Activated CD4-positive, alpha-beta memory T cell treated with anti-CD3 and anti-CD28 coated beads for 36 hours (primary cell): Measurements from ENCODE around the gene GPR176. TPM values are rescaled to one million over a fixed set of nuclear protein-coding genes. Genes with fewer than 3 reads are reported as not detected.

Experiments
- CTCF ChIA-PET: fragments of 350-600 bp; sonication (Branson Sonifier 250); formaldehyde crosslinking; loops from one replicate; lab custom pipeline; 2021; ENCODE audit warnings: antibody characterized with exemption, inconsistent platforms; lab: Charles Lee
- POLR2A ChIA-PET: fragments of 350-600 bp; sonication (Branson Sonifier 250); formaldehyde crosslinking; loops from one replicate; lab custom pipeline; 2021; ENCODE audit warnings: antibody characterized with exemption; lab: Charles Lee
- DNase-seq: peaks from one replicate; pipeline ENCODE4 v3.0.0-alpha.2; 2020
- H3K27ac Mint-ChIP-seq: one replicate; pipeline ENCODE4 v1.8.0; 2021; ENCODE audit warnings: mixed read lengths
- H3K27me3 Mint-ChIP-seq: one replicate; pipeline ENCODE4 v1.8.0; 2021; ENCODE audit warnings: mixed read lengths
- H3K36me3 Mint-ChIP-seq: one replicate; pipeline ENCODE4 v1.8.0; 2021; ENCODE audit warnings: mixed read lengths
- H3K4me1 Mint-ChIP-seq: one replicate; pipeline ENCODE4 v1.8.0; 2021; ENCODE audit warnings: low read depth, mixed read lengths
- H3K4me3 Mint-ChIP-seq: one replicate; pipeline ENCODE4 v1.8.0; 2021; ENCODE audit warnings: mild to moderate bottlenecking, mixed read lengths
- H3K9me3 Mint-ChIP-seq: one replicate; pipeline ENCODE4 v1.8.0; 2021; ENCODE audit warnings: mixed read lengths
- intact Hi-C: fragments of 100-400 bp; cut with micrococcal nuclease; formaldehyde crosslinking; loops from one replicate; pipeline ENCODE4 v1.15.1; 2023
- total RNA-seq, 2 experiments: library from RNA; stranded (reverse); gene quantifications; one replicate each; pipeline ENCODE4 v1.2.3, GENCODE V29; 2021

The GPR176 gene
- total RNA-seq, 2 experiments from 2014 or later, result 0.21 to 0.27 TPM

- H3K4me1 Mint-ChIP-seq, result peaks cover 34% of the 10 kb centered on the region
- intact Hi-C loops, result loop anchor here (1.0 to 5.0 kb wide), 2 partner anchors 13 to 152 kb away; partner anchors contain the start of gene FSIP1
- H3K36me3 Mint-ChIP-seq, result peaks cover 5% of the 10 kb centered on the region
- DNase-seq, result no peak
- ChIA-PET CTCF (interaction anchor here (1.0 to 2.1 kb wide), 8 partner anchors 15 to 403 kb away, joined by 3 to 6 read pairs (median 4); no protein-coding TSS in a partner anchor), POLR2A (interaction anchor here (0.7 to 1.4 kb wide), 4 partner anchors 9 to 152 kb away, joined by 3 to 4 read pairs (median 4); partner anchors contain the start of gene FSIP1)
- peak overlapping the region; percentile 84 for H3K4me3 Mint-ChIP-seq
- H3K9me3 Mint-ChIP-seq, result no peaks in the 10 kb centered on the region
- peaks cover 1% of the 10 kb centered on the region for H3K27me3 Mint-ChIP-seq
- H3K27ac Mint-ChIP-seq, result peak overlapping the region; percentile 19
Observed at GRCh38 chr15:39934397-39935071, 14.5 kb upstream of the GPR176 start.

GRCh38 chr15:39931615-39932014, 11.5 kb upstream of the GPR176 start:
- peaks cover 2% of the 10 kb centered on the region for H3K36me3 Mint-ChIP-seq
- no peaks in the 10 kb centered on the region for H3K9me3 Mint-ChIP-seq
- no peak overlapping the region for H3K4me3 Mint-ChIP-seq
- CTCF ChIA-PET, result interaction anchor here (1.0 kb wide), 1 partner anchor 129 kb away, joined by 3 read pairs; no protein-coding TSS in a partner anchor
- DNase-seq, result no peak
- H3K4me1 Mint-ChIP-seq, result peaks cover 30% of the 10 kb centered on the region
- POLR2A ChIA-PET, result no interaction called here
- H3K27ac Mint-ChIP-seq, result no peak overlapping the region
- intact Hi-C loops, result loop anchor here (5.0 kb wide), 1 partner anchor 149 kb away; the partner anchor contains the start of gene FSIP1
- peaks cover 7% of the 10 kb centered on the region for H3K27me3 Mint-ChIP-seq

GRCh38 chr15:39926526-39926925, 6.5 kb upstream of the GPR176 start:
- DNase-seq, result no peak
- Mint-ChIP-seq H3K36me3 (no peaks in the 10 kb centered on the region), H3K27ac (no peak overlapping the region), H3K4me3 (no peak overlapping the region), H3K9me3 (no peaks in the 10 kb centered on the region), H3K27me3 (peaks cover 7% of the 10 kb centered on the region), H3K4me1 (peaks cover 13% of the 10 kb centered on the region)
- intact Hi-C loops, result no loop called here
- ChIA-PET POLR2A (no interaction called here), CTCF (interaction anchor here (1.4 kb wide), 1 partner anchor 11 kb away, joined by 4 read pairs; no protein-coding TSS in a partner anchor)

- Mint-ChIP-seq H3K4me3 (no peak overlapping the region), H3K27me3 (peaks cover 7% of the 10 kb centered on the region), H3K36me3 (no peaks in the 10 kb centered on the region), H3K9me3 (no peaks in the 10 kb centered on the region), H3K27ac (no peak overlapping the region), H3K4me1 (peaks cover 19% of the 10 kb centered on the region)
- DNase-seq, result peak; percentile 28
- ChIA-PET POLR2A (interaction anchor here (1.0 kb wide), 1 partner anchor 8 kb away, joined by 3 read pairs; the partner anchor contains the start of gene EIF2AK4), CTCF (interaction anchor here (1.0 to 1.4 kb wide), 3 partner anchors 10 to 169 kb away, joined by 3 to 4 read pairs (median 4); no protein-coding TSS in a partner anchor)
- intact Hi-C loops, result no loop called here
Observed at GRCh38 chr15:39925112-39925842, 5.2 kb upstream of the GPR176 start.

GRCh38 chr15:39924437-39924836, 4.4 kb upstream of the GPR176 start:
- Mint-ChIP-seq H3K27ac (no peak overlapping the region), H3K4me3 (no peak overlapping the region)
- intact Hi-C loops, result loop anchor here (5.0 kb wide), 1 partner anchor 297 kb away; no protein-coding TSS in a partner anchor

GRCh38 chr15:39922462-39923092, 2.5 kb upstream of the GPR176 start:
- Mint-ChIP-seq H3K27ac (no peak overlapping the region), H3K4me3 (no peak overlapping the region), H3K9me3 (no peaks in the 10 kb centered on the region), H3K27me3 (peaks cover 13% of the 10 kb centered on the region), H3K36me3 (no peaks in the 10 kb centered on the region), H3K4me1 (peaks cover 21% of the 10 kb centered on the region)
- POLR2A ChIA-PET, result interaction anchor here (0.7 kb wide), 1 partner anchor 156 kb away, joined by 3 read pairs; no protein-coding TSS in a partner anchor
- CTCF ChIA-PET, result interaction anchor here (0.7 kb wide), 1 partner anchor 182 kb away, joined by 5 read pairs; no protein-coding TSS in a partner anchor
- intact Hi-C loops, result loop anchor here (5.0 kb wide), 1 partner anchor 295 kb away; no protein-coding TSS in a partner anchor
- DNase-seq, result no peak

More at GRCh38 chr15:39924437-39924836, 4.4 kb upstream of the GPR176 start:
- Mint-ChIP-seq H3K36me3 (no peaks in the 10 kb centered on the region), H3K4me1 (peaks cover 19% of the 10 kb centered on the region), H3K9me3 (no peaks in the 10 kb centered on the region), H3K27me3 (peaks cover 6% of the 10 kb centered on the region)
- ChIA-PET CTCF (interaction anchor here (1.1 kb wide), 1 partner anchor 9 kb away, joined by 3 read pairs; no protein-coding TSS in a partner anchor), POLR2A (interaction anchor here (0.9 kb wide), 1 partner anchor 10 kb away, joined by 3 read pairs; the partner anchor contains the start of gene EIF2AK4)
- no peak for DNase-seq

- no peaks in the 10 kb centered on the region for H3K9me3 Mint-ChIP-seq
- ChIA-PET CTCF (interaction anchor here (0.7 kb wide), 1 partner anchor 50 kb away, joined by 3 read pairs; no protein-coding TSS in a partner anchor), POLR2A (no interaction called here)
- peak overlapping the region; percentile 81 for H3K4me3 Mint-ChIP-seq
- no peaks in the 10 kb centered on the region for H3K36me3 Mint-ChIP-seq
- intact Hi-C loops, result loop anchor here (1.0 to 5.0 kb wide), 3 partner anchors 13 to 294 kb away; partner anchors contain the start of genes BUB1B and EIF2AK4
- peaks cover 21% of the 10 kb centered on the region for H3K4me1 Mint-ChIP-seq
- DNase-seq, result no peak
- H3K27me3 Mint-ChIP-seq, result peaks cover 17% of the 10 kb centered on the region
- peak overlapping the region; percentile 56 for H3K27ac Mint-ChIP-seq
Observed at GRCh38 chr15:39921274-39921638, 1.2 kb upstream of the GPR176 start.

- intact Hi-C loops, result loop anchor here (1.0 to 5.0 kb wide), 3 partner anchors 14 to 293 kb away; partner anchors contain the start of genes BUB1B and EIF2AK4
- no peaks in the 10 kb centered on the region for H3K36me3 Mint-ChIP-seq
- ChIA-PET POLR2A (no interaction called here), CTCF (interaction anchor here (0.7 to 0.8 kb wide), 2 partner anchors 14 to 50 kb away, joined by 3 read pairs; no protein-coding TSS in a partner anchor)
- peaks cover 20% of the 10 kb centered on the region for H3K27me3 Mint-ChIP-seq
- peak overlapping the region; percentile 81 for H3K4me3 Mint-ChIP-seq
- DNase-seq, result peak; percentile 90
- H3K27ac Mint-ChIP-seq, result peak overlapping the region; percentile 56
- no peaks in the 10 kb centered on the region for H3K9me3 Mint-ChIP-seq
- H3K4me1 Mint-ChIP-seq, result peaks cover 18% of the 10 kb centered on the region
Observed at GRCh38 chr15:39920510-39921273, 626 bp upstream of the GPR176 start.

- POLR2A ChIA-PET, result no interaction called here
Observed at GRCh38 chr15:39919411-39919747, 687 bp downstream of the GPR176 start.

GRCh38 chr15:39918688-39919385, 1.2 kb downstream of the GPR176 start:
- POLR2A ChIA-PET, result no interaction called here

More at GRCh38 chr15:39919411-39919747, 687 bp downstream of the GPR176 start:
- peak overlapping the region; percentile 46 for H3K4me3 Mint-ChIP-seq
- H3K27me3 Mint-ChIP-seq, result peaks cover 20% of the 10 kb centered on the region
- DNase-seq, result no peak
- H3K9me3 Mint-ChIP-seq, result no peaks in the 10 kb centered on the region
- intact Hi-C loops, result no loop called here
- H3K4me1 Mint-ChIP-seq, result peaks cover 9% of the 10 kb centered on the region
- CTCF ChIA-PET, result interaction anchor here (0.8 to 1.2 kb wide), 2 partner anchors 16 to 163 kb away, joined by 3 to 5 read pairs; no protein-coding TSS in a partner anchor
- no peak overlapping the region for H3K27ac Mint-ChIP-seq
- no peaks in the 10 kb centered on the region for H3K36me3 Mint-ChIP-seq

More at GRCh38 chr15:39918688-39919385, 1.2 kb downstream of the GPR176 start:
- CTCF ChIA-PET, result interaction anchor here (0.8 to 1.2 kb wide), 2 partner anchors 16 to 162 kb away, joined by 3 to 5 read pairs; no protein-coding TSS in a partner anchor
- DNase-seq, result no peak
- Mint-ChIP-seq H3K4me3 (no peak overlapping the region), H3K27ac (peak overlapping the region; percentile 4), H3K36me3 (no peaks in the 10 kb centered on the region), H3K4me1 (peaks cover 9% of the 10 kb centered on the region), H3K9me3 (no peaks in the 10 kb centered on the region), H3K27me3 (peaks cover 20% of the 10 kb centered on the region)
- intact Hi-C loops, result no loop called here
